ENCODE results near the gene ALK.

- TF ChIP-seq, protein P1, sequence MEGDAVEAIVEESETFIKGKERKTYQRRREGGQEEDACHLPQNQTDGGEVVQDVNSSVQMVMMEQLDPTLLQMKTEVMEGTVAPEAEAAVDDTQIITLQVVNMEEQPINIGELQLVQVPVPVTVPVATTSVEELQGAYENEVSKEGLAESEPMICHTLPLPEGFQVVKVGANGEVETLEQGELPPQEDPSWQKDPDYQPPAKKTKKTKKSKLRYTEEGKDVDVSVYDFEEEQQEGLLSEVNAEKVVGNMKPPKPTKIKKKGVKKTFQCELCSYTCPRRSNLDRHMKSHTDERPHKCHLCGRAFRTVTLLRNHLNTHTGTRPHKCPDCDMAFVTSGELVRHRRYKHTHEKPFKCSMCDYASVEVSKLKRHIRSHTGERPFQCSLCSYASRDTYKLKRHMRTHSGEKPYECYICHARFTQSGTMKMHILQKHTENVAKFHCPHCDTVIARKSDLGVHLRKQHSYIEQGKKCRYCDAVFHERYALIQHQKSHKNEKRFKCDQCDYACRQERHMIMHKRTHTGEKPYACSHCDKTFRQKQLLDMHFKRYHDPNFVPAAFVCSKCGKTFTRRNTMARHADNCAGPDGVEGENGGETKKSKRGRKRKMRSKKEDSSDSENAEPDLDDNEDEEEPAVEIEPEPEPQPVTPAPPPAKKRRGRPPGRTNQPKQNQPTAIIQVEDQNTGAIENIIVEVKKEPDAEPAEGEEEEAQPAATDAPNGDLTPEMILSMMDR (conservative IDR thresholded peaks at IDR 0.05) = no peak
- no peak for TF ChIP-seq ZFX (IDR thresholded peaks at IDR 0.05)
Measured at GRCh38 chr2:29242621-29243375, 678.6 kb downstream of the ALK start.
